ENCODE results near the gene RFNG. TPM values are rescaled to one million over a fixed set of nuclear protein-coding genes. Genes with fewer than 3 reads are reported as not detected.
A peak's percentile ranks its signal among the peaks of the same experiment; 100 is the strongest.

The RFNG gene
- total and polyA plus RNA-seq, 10 of the 15 experiments (the other 5 are each of a cell fraction or from before 2014, with no cell fraction given) = 0.10 to 19.6 (median 6.2) TPM

GRCh38 chr17:82051776-82052637, at the start of gene RFNG, which contains the start of gene GPS1 (continued):
- TF ChIP-seq, protein P1, sequence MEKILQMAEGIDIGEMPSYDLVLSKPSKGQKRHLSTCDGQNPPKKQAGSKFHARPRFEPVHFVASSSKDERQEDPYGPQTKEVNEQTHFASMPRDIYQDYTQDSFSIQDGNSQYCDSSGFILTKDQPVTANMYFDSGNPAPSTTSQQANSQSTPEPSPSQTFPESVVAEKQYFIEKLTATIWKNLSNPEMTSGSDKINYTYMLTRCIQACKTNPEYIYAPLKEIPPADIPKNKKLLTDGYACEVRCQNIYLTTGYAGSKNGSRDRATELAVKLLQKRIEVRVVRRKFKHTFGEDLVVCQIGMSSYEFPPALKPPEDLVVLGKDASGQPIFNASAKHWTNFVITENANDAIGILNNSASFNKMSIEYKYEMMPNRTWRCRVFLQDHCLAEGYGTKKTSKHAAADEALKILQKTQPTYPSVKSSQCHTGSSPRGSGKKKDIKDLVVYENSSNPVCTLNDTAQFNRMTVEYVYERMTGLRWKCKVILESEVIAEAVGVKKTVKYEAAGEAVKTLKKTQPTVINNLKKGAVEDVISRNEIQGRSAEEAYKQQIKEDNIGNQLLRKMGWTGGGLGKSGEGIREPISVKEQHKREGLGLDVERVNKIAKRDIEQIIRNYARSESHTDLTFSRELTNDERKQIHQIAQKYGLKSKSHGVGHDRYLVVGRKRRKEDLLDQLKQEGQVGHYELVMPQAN (conservative IDR thresholded peaks at IDR 0.05) = peak; percentile 80
- TF ChIP-seq, protein P2, sequence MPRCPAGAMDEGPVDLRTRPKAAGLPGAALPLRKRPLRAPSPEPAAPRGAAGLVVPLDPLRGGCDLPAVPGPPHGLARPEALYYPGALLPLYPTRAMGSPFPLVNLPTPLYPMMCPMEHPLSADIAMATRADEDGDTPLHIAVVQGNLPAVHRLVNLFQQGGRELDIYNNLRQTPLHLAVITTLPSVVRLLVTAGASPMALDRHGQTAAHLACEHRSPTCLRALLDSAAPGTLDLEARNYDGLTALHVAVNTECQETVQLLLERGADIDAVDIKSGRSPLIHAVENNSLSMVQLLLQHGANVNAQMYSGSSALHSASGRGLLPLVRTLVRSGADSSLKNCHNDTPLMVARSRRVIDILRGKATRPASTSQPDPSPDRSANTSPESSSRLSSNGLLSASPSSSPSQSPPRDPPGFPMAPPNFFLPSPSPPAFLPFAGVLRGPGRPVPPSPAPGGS (IDR thresholded peaks at IDR 0.05; ENCODE audit: borderline replicate concordance, insufficient read depth, low read depth, low read length, poor library complexity, severe bottlenecking) = no peak
- peak; percentile 22; the same call in 1 of the 2 replicates for TF ChIP-seq SREBF1 (IDR thresholded peaks at IDR 0.05; ENCODE audit: low read length)
- TF ChIP-seq, protein P3, sequence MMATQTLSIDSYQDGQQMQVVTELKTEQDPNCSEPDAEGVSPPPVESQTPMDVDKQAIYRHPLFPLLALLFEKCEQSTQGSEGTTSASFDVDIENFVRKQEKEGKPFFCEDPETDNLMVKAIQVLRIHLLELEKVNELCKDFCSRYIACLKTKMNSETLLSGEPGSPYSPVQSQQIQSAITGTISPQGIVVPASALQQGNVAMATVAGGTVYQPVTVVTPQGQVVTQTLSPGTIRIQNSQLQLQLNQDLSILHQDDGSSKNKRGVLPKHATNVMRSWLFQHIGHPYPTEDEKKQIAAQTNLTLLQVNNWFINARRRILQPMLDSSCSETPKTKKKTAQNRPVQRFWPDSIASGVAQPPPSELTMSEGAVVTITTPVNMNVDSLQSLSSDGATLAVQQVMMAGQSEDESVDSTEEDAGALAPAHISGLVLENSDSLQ (IDR thresholded peaks at IDR 0.05) = no peak
- no peak for TF ChIP-seq ZNF384 (IDR thresholded peaks at IDR 0.05; ENCODE audit: borderline replicate concordance, low read depth, low read length)
- no peak for TF ChIP-seq BMI1 (IDR thresholded peaks at IDR 0.05; ENCODE audit: borderline replicate concordance)
- TF ChIP-seq, protein P4, sequence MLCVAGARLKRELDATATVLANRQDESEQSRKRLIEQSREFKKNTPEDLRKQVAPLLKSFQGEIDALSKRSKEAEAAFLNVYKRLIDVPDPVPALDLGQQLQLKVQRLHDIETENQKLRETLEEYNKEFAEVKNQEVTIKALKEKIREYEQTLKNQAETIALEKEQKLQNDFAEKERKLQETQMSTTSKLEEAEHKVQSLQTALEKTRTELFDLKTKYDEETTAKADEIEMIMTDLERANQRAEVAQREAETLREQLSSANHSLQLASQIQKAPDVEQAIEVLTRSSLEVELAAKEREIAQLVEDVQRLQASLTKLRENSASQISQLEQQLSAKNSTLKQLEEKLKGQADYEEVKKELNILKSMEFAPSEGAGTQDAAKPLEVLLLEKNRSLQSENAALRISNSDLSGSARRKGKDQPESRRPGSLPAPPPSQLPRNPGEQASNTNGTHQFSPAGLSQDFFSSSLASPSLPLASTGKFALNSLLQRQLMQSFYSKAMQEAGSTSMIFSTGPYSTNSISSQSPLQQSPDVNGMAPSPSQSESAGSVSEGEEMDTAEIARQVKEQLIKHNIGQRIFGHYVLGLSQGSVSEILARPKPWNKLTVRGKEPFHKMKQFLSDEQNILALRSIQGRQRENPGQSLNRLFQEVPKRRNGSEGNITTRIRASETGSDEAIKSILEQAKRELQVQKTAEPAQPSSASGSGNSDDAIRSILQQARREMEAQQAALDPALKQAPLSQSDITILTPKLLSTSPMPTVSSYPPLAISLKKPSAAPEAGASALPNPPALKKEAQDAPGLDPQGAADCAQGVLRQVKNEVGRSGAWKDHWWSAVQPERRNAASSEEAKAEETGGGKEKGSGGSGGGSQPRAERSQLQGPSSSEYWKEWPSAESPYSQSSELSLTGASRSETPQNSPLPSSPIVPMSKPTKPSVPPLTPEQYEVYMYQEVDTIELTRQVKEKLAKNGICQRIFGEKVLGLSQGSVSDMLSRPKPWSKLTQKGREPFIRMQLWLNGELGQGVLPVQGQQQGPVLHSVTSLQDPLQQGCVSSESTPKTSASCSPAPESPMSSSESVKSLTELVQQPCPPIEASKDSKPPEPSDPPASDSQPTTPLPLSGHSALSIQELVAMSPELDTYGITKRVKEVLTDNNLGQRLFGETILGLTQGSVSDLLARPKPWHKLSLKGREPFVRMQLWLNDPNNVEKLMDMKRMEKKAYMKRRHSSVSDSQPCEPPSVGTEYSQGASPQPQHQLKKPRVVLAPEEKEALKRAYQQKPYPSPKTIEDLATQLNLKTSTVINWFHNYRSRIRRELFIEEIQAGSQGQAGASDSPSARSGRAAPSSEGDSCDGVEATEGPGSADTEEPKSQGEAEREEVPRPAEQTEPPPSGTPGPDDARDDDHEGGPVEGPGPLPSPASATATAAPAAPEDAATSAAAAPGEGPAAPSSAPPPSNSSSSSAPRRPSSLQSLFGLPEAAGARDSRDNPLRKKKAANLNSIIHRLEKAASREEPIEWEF (IDR thresholded peaks at IDR 0.05; ENCODE audit: insufficient replicate concordance, low read depth, low read length) = no peak
- peak; percentile 37; the same call in 1 of the 2 replicates for TF ChIP-seq ASH2L (IDR thresholded peaks at IDR 0.05; ENCODE audit: borderline replicate concordance, low read depth)
- TF ChIP-seq HDGF (IDR thresholded peaks at IDR 0.05) = no peak
- peak; percentile 98 for TF ChIP-seq NR2C1 (IDR thresholded peaks at IDR 0.05)
- TF ChIP-seq, protein P5, sequence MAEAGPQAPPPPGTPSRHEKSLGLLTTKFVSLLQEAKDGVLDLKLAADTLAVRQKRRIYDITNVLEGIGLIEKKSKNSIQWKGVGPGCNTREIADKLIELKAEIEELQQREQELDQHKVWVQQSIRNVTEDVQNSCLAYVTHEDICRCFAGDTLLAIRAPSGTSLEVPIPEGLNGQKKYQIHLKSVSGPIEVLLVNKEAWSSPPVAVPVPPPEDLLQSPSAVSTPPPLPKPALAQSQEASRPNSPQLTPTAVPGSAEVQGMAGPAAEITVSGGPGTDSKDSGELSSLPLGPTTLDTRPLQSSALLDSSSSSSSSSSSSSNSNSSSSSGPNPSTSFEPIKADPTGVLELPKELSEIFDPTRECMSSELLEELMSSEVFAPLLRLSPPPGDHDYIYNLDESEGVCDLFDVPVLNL (IDR thresholded peaks at IDR 0.05; ENCODE audit: low read depth, low read length) = no peak
- TF ChIP-seq JUND (IDR thresholded peaks at IDR 0.05; ENCODE audit: low read depth, low read length) = no peak
- TF ChIP-seq ZBTB11 (CRISPR knock-in tag; IDR thresholded peaks at IDR 0.05) = no peak
